Naive thymus-derived CD8-positive, alpha-beta T cell (primary cell): ENCODE data around the gene KRT40. TPM values are rescaled to one million over a fixed set of nuclear protein-coding genes. Genes with fewer than 3 reads are reported as not detected.

Experiments
- ATAC-seq, 2 donors: fragments of 150-1000 bp; cut with Tn5 transposase in 1 of 2; sonication (Bioruptor Pico), chemical (Tn5 transposase) in 1 of 2; 1 replicate in 1 of 2; 2 replicates in 1 of 2; pipeline ENCODE4 v1.10.0; 2021; ENCODE audit warnings: mild to moderate bottlenecking in 2 of 2, moderate library complexity in 2 of 2
- POLR2A ChIA-PET: fragments of 350-600 bp; sonication (Branson Sonifier 250); formaldehyde crosslinking; loops from one replicate; lab custom pipeline; 2021; ENCODE audit warnings: antibody characterized with exemption; lab: Charles Lee
- DNase-seq, 10 donors: peaks; one replicate each; pipeline versions ENCODE4 v3.0.0 to v3.0.0-alpha.2; 2020 to 2022
- H3K27ac Mint-ChIP-seq, 10 donors: one replicate each; pipeline ENCODE4 v1.8.0; 2020 to 2022; ENCODE audit warnings: mild to moderate bottlenecking in 10 of 10, mixed read lengths in 10 of 10, moderate library complexity in 4 of 10, inconsistent platforms in 1 of 10
- H3K27me3 Mint-ChIP-seq, 5 donors: one replicate each; pipeline ENCODE4 v1.8.0; 2021 to 2022; ENCODE audit warnings: mixed read lengths in 5 of 5
- H3K36me3 Mint-ChIP-seq, 3 donors: one replicate each; pipeline ENCODE4 v1.8.0; 2020 to 2022; ENCODE audit warnings: mixed read lengths in 3 of 3, mild to moderate bottlenecking in 2 of 3, inconsistent platforms in 1 of 3
- H3K4me1 Mint-ChIP-seq, 4 donors: one replicate each; pipeline ENCODE4 v1.8.0; 2021 to 2022; ENCODE audit warnings: mixed read lengths in 4 of 4
- H3K4me3 Mint-ChIP-seq, 10 donors: one replicate each; pipeline ENCODE4 v1.8.0; 2020 to 2022; ENCODE audit warnings: mild to moderate bottlenecking in 10 of 10, mixed read lengths in 10 of 10, moderate library complexity in 6 of 10, inconsistent platforms in 1 of 10
- H3K9me3 Mint-ChIP-seq, 9 donors: one replicate each; pipeline ENCODE4 v1.8.0; 2020 to 2022; ENCODE audit warnings: mixed read lengths in 9 of 9, mild to moderate bottlenecking in 3 of 9, inconsistent platforms in 1 of 9, moderate library complexity in 1 of 9
- polyA plus RNA-seq, 3 donors: library from polyadenylated mRNA; unstranded; fragments of 300-500 nt; fragmentation: Illumina TruSeq; gene quantifications; one replicate each; pipeline ENCODE4 v1.2.3, GENCODE V29; 2021
- total RNA-seq, 8 experiments: library from RNA in 2 of 8; stranded (reverse) in 2 of 8; gene quantifications; one replicate each; pipeline ENCODE4 v1.2.3 and lab custom pipeline; 2021 to 2026

KRT40 gene
- total RNA-seq = not detected
- not detected for polyA plus RNA-seq
- total RNA-seq (lab: John Stamatoyannopoulos, UW) = 0 reads per million in 6 experiments

- H3K9me3 Mint-ChIP-seq = no peaks in the 10 kb centered on the region
Measured at GRCh38 chr17:40984226-40984625, at the start of gene KRT40. TSS of gene KRT40 (minus strand) at chr17:40984326. CDS start at chr17:40984273, 53 bp downstream.

GRCh38 chr17:41029633-41030245 is 45.6 kb upstream of the KRT40 start, which contains the start of gene KRTAP1-4:
TSS of gene KRTAP1-4 (minus strand) at chr17:41030195. CDS start at chr17:41030078, 117 bp downstream.
- Mint-ChIP-seq H3K27me3 (peaks cover 0 to 23% (median 13%) of the 10 kb centered on the region in 5 donors), H3K9me3 (no peaks in the 10 kb centered on the region), H3K27ac (no peak within 1 kb of the TSS), H3K36me3 (no peaks in the 10 kb centered on the region), H3K4me1 (peaks cover 0 to 8% (median 4%) of the 10 kb centered on the region in 4 donors), H3K4me3 (no peak within 1 kb of the TSS)
- no peak for ATAC-seq
- DNase-seq = no peak
- POLR2A ChIA-PET = no interaction called here

More at GRCh38 chr17:40984226-40984625, at the start of gene KRT40:
- H3K4me3 Mint-ChIP-seq = no peak within 1 kb of the TSS
- peaks cover 6 to 23% (median 10%) of the 10 kb centered on the region in 5 donors for H3K27me3 Mint-ChIP-seq
- POLR2A ChIA-PET = interaction anchor here (0.5 kb wide), 1 partner anchor 575 kb away, joined by 3 read pairs; no protein-coding TSS in a partner anchor
- ATAC-seq (no peak), DNase-seq (no peak)
- H3K4me1 Mint-ChIP-seq = peaks cover 0 to 2% (median under 1%) of the 10 kb centered on the region in 4 donors
- H3K36me3 Mint-ChIP-seq = no peaks in the 10 kb centered on the region
- no peak within 1 kb of the TSS for H3K27ac Mint-ChIP-seq

- Mint-ChIP-seq H3K27me3 (peaks cover 0 to 21% (median 13%) of the 10 kb centered on the region in 5 donors), H3K4me1 (peaks cover 0 to 14% (median 5%) of the 10 kb centered on the region in 4 donors), H3K9me3 (peaks cover 0 to 5% (median 0%) of the 10 kb centered on the region in 9 donors), H3K4me3 (no peak within 1 kb of the TSS), H3K36me3 (no peaks in the 10 kb centered on the region), H3K27ac (no peak within 1 kb of the TSS)
- DNase-seq (no peak), ATAC-seq (no peak)
- POLR2A ChIA-PET = no interaction called here
Measured at GRCh38 chr17:41026715-41027471, 42.8 kb upstream of the KRT40 start, which contains the start of gene KRTAP1-5. TSS of gene KRTAP1-5 (minus strand) at chr17:41027208. CDS start at chr17:41027155, 53 bp downstream.

- POLR2A ChIA-PET = no interaction called here
- H3K27ac Mint-ChIP-seq = no peak overlapping the region
- H3K9me3 Mint-ChIP-seq = peaks cover 0 to 5% (median 0%) of the 10 kb centered on the region in 9 donors
- peaks cover 0 to 14% (median 7%) of the 10 kb centered on the region in 5 donors for H3K27me3 Mint-ChIP-seq
- DNase-seq = no peak
- H3K4me1 Mint-ChIP-seq = peaks cover 0 to 14% (median 5%) of the 10 kb centered on the region in 4 donors
- peaks cover 0 to 5% (median 0%) of the 10 kb centered on the region in 3 donors for H3K36me3 Mint-ChIP-seq
- no peak for ATAC-seq
- peak overlapping the region in 1 of 10 donors; percentile 3 for H3K4me3 Mint-ChIP-seq
Measured at GRCh38 chr17:41024697-41025096, 40.6 kb upstream of the KRT40 start.

- no peak for ATAC-seq
- Mint-ChIP-seq H3K36me3 (peaks cover 0 to 5% (median 0%) of the 10 kb centered on the region in 3 donors), H3K9me3 (peaks cover 0 to 5% (median 0%) of the 10 kb centered on the region in 9 donors), H3K27ac (no peak overlapping the region), H3K4me1 (peaks cover 0 to 12% (median 5%) of the 10 kb centered on the region in 4 donors), H3K4me3 (no peak overlapping the region), H3K27me3 (peaks cover 0 to 10% (median 3%) of the 10 kb centered on the region in 5 donors)
- DNase-seq = no peak
- POLR2A ChIA-PET = no interaction called here
Measured at GRCh38 chr17:41020336-41020735, 36.2 kb upstream of the KRT40 start.

GRCh38 chr17:41019415-41019814 is 35.3 kb upstream of the KRT40 start:
- Mint-ChIP-seq H3K27me3 (peaks cover 0 to 10% (median 2%) of the 10 kb centered on the region in 5 donors), H3K9me3 (peaks cover 0 to 5% (median 0%) of the 10 kb centered on the region in 9 donors)
- ATAC-seq = no peak

GRCh38 chr17:41018541-41018940 is 34.4 kb upstream of the KRT40 start:
- peaks cover 0 to 5% (median 0%) of the 10 kb centered on the region in 9 donors for H3K9me3 Mint-ChIP-seq
- no peaks in the 10 kb centered on the region for H3K4me1 Mint-ChIP-seq
- POLR2A ChIA-PET = no interaction called here
- DNase-seq (no peak), ATAC-seq (no peak)
- no peak overlapping the region for H3K4me3 Mint-ChIP-seq
- H3K36me3 Mint-ChIP-seq = peaks cover 0 to 5% (median 0%) of the 10 kb centered on the region in 3 donors
- peaks cover 0 to 10% (median 2%) of the 10 kb centered on the region in 5 donors for H3K27me3 Mint-ChIP-seq
- no peak overlapping the region for H3K27ac Mint-ChIP-seq

More at GRCh38 chr17:41019415-41019814, 35.3 kb upstream of the KRT40 start:
- no peak for DNase-seq
- H3K4me3 Mint-ChIP-seq = no peak overlapping the region
- POLR2A ChIA-PET = no interaction called here
- peaks cover 0 to 5% (median 0%) of the 10 kb centered on the region in 3 donors for H3K36me3 Mint-ChIP-seq
- H3K4me1 Mint-ChIP-seq = peaks cover 0 to 3% (median 0%) of the 10 kb centered on the region in 4 donors
- H3K27ac Mint-ChIP-seq = no peak overlapping the region

GRCh38 chr17:41016578-41017215 is 32.6 kb upstream of the KRT40 start:
- no peak for DNase-seq
- Mint-ChIP-seq H3K27me3 (peaks cover 0 to 10% (median 2%) of the 10 kb centered on the region in 5 donors), H3K4me1 (no peaks in the 10 kb centered on the region), H3K9me3 (peaks cover 0 to 5% (median 0%) of the 10 kb centered on the region in 9 donors), H3K36me3 (peaks cover 0 to 5% (median 0%) of the 10 kb centered on the region in 3 donors), H3K4me3 (no peak overlapping the region), H3K27ac (no peak overlapping the region)
- POLR2A ChIA-PET = no interaction called here
- no peak for ATAC-seq

GRCh38 chr17:41015454-41015853 is 31.3 kb upstream of the KRT40 start:
- POLR2A ChIA-PET = no interaction called here
- no peaks in the 10 kb centered on the region for H3K36me3 Mint-ChIP-seq

GRCh38 chr17:41013606-41014005 is 29.5 kb upstream of the KRT40 start:
- H3K27ac Mint-ChIP-seq = no peak overlapping the region
- no peaks in the 10 kb centered on the region for H3K4me1 Mint-ChIP-seq
- no peaks in the 10 kb centered on the region for H3K9me3 Mint-ChIP-seq
- H3K36me3 Mint-ChIP-seq = no peaks in the 10 kb centered on the region
- no peak overlapping the region for H3K4me3 Mint-ChIP-seq
- POLR2A ChIA-PET = no interaction called here
- ATAC-seq (no peak), DNase-seq (no peak)
- peaks cover 0 to 10% (median 2%) of the 10 kb centered on the region in 5 donors for H3K27me3 Mint-ChIP-seq

More at GRCh38 chr17:41015454-41015853, 31.3 kb upstream of the KRT40 start:
- no peak for ATAC-seq
- Mint-ChIP-seq H3K27me3 (peaks cover 0 to 10% (median 2%) of the 10 kb centered on the region in 5 donors), H3K4me1 (no peaks in the 10 kb centered on the region), H3K27ac (no peak overlapping the region), H3K4me3 (no peak overlapping the region), H3K9me3 (no peaks in the 10 kb centered on the region)
- DNase-seq = no peak

- no peaks in the 10 kb centered on the region for H3K36me3 Mint-ChIP-seq
Measured at GRCh38 chr17:41013181-41013580, 29.1 kb upstream of the KRT40 start.

More at GRCh38 chr17:41013181-41013580, 29.1 kb upstream of the KRT40 start:
- H3K9me3 Mint-ChIP-seq = no peaks in the 10 kb centered on the region
- H3K4me1 Mint-ChIP-seq = no peaks in the 10 kb centered on the region
- no peak overlapping the region for H3K4me3 Mint-ChIP-seq
- POLR2A ChIA-PET = no interaction called here
- no peak overlapping the region for H3K27ac Mint-ChIP-seq
- peaks cover 0 to 10% (median 2%) of the 10 kb centered on the region in 5 donors for H3K27me3 Mint-ChIP-seq
- no peak for DNase-seq
- no peak for ATAC-seq
